Astrocyte of the spinal cord (primary cell): ENCODE results near the gene DDX51.

Source experiments
- DNase-seq: peaks from one replicate; pipeline ENCODE4 v3.0.0; 2011; ENCODE audit warnings: low read depth, low spot score
- H3K4me3 ChIP-seq: 2 replicates; pipeline ENCODE4 v1.5.1; 2011; ENCODE audit warnings: low read depth, mild to moderate bottlenecking, low read length, moderate library complexity
- in situ Hi-C: cut with HindIII; loops from 2 replicates; pipeline ENCODE4 v1.10.0; 2017; ENCODE audit warnings: low sequenced_read_pairs
- TF ChIP-seq, protein P1 (sequence below): IDR thresholded peaks from 2 replicates; pipeline ENCODE4 v1.5.1; 2012; ENCODE audit warnings: low read depth, mild to moderate bottlenecking, low read length, inconsistent platforms

The DDX51 gene

DNA sequence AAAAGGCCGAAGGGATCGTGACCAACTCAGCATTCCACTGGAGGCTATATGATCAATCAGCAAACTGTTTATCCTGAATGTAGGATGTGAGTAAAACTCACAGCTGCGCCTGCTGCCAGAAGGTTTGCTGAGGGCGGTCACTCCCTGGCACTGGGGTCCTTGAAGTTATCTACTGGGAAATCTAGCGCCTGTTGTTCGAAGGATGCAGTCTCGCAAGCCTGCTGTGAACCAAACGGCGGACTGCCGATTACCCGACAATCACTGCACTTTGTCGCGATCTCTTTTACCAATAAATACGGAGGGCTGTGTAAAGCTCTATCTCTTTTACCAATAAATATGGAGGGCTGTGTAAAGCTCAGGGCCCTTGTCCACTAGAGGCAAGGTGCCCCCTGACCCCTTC, 12.9 kb downstream of the DDX51 start:
- in situ Hi-C loops, result no loop called here
- DNase-seq, result no peak
- H3K4me3 ChIP-seq, result no peak overlapping the region
- TF ChIP-seq, protein P1, sequence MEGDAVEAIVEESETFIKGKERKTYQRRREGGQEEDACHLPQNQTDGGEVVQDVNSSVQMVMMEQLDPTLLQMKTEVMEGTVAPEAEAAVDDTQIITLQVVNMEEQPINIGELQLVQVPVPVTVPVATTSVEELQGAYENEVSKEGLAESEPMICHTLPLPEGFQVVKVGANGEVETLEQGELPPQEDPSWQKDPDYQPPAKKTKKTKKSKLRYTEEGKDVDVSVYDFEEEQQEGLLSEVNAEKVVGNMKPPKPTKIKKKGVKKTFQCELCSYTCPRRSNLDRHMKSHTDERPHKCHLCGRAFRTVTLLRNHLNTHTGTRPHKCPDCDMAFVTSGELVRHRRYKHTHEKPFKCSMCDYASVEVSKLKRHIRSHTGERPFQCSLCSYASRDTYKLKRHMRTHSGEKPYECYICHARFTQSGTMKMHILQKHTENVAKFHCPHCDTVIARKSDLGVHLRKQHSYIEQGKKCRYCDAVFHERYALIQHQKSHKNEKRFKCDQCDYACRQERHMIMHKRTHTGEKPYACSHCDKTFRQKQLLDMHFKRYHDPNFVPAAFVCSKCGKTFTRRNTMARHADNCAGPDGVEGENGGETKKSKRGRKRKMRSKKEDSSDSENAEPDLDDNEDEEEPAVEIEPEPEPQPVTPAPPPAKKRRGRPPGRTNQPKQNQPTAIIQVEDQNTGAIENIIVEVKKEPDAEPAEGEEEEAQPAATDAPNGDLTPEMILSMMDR, result no peak

DNA sequence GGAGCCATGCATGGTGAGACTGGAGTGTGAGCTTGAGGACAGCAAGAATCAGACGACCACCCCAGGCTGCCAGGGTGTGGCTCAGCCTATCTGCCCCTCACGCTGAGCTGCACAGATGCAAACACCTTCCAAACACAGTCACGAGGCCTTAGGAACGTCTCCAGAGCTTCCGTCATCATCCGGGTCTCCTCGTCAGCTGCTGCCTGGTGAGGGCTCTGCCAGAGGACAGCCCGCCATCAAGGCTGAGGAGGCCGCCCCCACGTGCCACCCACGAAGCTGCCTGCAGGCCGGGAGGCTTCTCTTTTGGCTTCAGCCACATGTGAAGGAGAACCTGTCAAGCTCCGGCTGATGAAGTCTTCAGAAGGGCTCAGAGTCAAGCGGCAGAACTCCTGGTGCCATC, 13.4 kb downstream of the DDX51 start:
- TF ChIP-seq, protein P1, result no peak
- no peak for DNase-seq
- in situ Hi-C loops, result no loop called here
- no peak overlapping the region for H3K4me3 ChIP-seq

DNA sequence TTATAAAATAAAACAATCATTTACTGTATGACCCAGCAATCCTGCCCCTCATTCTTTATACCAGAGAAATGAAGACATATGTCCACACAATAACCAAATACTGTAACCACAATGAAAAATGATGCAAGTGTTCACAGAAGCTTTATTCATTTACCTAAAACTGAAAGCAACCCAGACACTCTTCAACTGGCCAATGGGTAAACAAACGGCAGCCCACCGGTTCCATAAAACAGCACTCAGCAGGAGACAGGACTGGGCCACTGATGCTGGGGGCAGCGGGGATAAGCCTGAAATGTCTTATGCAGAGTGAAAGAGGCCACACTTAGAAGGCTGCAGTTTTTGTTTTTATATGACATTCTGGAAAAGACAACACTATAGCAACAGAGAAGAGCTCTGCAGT, 15.1 kb downstream of the DDX51 start:
- no peak for DNase-seq
- in situ Hi-C loops, result no loop called here
- no peak overlapping the region for H3K4me3 ChIP-seq
- TF ChIP-seq, protein P1, result no peak

DNA sequence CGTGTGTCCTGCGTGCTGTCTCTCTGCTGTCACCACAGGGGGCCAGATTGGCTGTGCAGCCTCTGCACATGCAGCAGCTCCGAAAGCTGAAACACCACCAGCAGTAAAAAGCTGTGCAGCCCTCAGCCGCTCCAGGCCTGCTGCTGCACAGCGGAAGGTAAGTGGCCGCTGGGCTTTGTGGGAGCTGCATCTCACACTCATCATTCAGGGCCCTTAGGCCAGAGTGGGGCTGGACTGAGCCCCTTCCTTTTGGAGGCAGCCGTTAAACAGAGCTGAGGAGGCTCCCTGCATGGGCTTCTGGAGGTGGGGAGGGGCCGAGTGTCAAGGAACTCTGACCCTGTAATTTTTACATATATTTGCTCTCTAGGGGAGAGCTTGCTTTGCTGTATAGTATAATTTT, 17.1 kb downstream of the DDX51 start:
- no peak for DNase-seq
- no peak overlapping the region for H3K4me3 ChIP-seq
- in situ Hi-C loops, result no loop called here
- TF ChIP-seq, protein P1, result no peak

DNA sequence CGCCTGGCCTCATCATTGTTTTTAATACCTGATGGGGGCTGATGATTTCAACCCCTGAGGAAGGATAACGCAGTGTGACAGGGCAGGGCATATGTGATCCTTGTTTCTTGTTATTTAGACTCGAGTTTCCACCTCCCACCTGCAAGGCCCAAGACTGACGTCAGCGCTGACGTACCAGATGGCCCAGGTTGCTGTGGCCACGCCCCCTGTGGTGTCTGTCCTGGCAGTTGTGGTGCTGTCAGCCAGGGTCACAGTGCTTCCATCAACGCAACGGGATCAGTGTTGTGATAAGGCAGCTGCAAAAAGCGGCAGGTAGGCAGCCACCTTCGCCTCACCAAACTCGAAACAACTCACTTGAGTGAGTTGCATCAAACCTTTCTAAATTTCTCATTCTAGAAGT, 18.4 kb downstream of the DDX51 start:
- in situ Hi-C loops, result no loop called here
- TF ChIP-seq, protein P1, result no peak

DNA sequence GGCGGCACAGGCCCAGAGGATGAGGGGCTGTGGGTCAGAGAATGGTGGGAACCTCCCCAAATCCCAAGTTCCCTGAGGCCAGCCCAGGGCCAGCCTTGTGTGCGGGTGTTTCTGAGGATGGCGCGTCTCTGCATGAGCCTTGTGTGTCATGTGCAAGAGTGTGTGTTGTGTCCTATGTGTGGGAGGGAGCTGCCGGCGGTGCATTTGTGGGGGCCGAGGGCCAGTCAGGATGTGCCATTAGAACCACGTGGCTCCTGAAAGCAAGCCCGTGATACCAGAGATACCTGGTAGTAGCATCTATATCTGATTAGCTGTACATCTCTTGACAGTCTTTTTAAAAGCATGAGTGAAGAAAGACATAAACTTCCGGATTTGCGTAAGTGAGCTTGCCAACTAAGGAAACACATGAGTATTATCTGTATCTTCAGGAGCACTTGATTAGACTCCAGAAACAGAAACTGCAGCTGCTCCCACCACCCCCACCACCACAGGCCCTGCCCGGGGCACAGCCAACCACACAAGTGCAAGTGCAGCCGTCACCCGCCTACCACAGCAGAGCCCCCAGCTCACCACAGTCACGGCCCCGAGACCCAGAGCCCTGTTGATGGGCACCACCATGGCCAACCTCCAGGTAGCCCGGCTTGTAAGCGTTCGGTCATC, 19.2 kb downstream of the DDX51 start:
- no peak overlapping the region for H3K4me3 ChIP-seq
- TF ChIP-seq, protein P1, result no peak
- DNase-seq, result no peak
- in situ Hi-C loops, result no loop called here

More for the DNA sequence above, 18.4 kb downstream of the DDX51 start:
- DNase-seq, result no peak
- H3K4me3 ChIP-seq, result no peak overlapping the region
